ENCODE data around the gene TPCN2.

Gene TPCN2

DNA sequence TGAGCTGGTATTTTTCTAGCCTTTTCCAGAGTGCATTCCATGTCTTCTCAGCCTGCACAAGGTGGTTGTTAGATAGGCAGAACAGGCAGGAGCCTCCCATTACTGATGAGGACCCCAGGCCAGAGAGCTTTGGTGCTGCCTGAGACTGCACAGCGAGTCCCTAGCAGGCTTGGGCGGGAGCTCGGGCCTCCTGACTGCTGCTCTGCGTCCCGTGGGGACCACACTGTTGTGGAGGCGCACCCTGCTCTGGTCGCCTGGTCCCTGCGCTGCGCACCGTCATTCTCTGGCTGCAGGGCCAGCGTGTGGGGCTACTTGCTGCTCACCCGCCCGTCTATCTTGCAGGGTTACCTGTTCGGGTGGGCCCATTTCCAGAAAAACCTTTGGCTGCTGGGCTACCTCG is 8.5 kb downstream of the TPCN2 start:
- DNase-seq (ENCODE audit: low read depth in 2 of 2): no peak

DNA sequence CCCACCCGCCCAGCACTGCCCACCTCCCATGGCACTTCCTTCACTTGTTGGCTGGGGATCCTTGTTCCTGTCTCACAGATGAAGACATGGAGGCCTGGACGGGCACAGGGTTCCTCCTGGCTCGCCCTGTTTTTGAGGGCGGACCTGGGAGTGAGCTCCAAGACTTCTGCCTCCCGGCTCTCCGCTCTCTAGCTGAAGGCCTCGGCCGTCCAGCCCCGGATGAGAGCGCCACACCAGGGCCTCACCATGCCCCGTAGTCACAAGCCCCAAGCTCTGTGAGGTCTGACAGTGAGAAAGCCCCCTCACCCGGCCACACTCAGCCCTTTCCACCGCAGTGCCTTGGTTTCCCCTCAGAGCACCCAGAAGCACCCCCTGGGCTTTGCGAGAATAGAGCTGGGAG is 9.1 kb downstream of the TPCN2 start:
- no peak for DNase-seq (ENCODE audit: low read depth in 2 of 2)

DNA sequence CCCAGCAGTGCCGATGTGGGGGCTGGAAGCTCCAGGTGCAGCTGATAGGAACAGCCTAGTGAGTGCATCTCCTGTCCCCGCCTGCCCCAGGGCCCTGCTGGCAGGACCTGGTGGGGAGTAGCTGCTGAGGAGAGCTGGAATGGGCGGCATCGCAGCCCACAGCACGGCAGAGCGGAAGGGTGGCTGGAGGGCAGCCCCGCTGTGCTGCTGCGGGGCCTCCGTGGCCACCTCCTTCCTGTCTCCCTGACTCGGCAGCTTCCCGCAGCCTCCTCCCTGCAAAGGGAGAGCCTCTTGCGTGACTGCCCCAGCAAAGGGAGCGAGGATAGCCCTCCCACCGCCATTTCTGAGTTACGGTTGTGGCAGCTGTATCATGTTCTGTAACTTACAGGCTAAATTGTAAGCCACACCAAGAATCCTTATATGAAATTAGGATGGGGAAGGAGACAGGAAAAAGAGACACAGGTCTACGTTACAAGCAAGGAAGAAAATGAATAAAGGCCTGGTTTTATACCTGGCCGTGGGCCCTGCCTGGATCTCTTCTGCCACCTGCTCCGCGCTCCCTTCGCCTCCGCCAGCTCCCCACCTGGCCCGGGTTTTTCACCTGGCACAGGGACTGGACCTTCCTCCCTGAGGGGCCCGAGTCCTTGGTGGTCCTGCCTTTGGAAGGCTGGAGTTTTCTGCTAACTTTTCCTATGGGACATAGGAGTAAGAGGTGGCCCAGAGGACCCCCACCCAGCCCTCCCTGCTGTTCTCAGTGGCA is 10.0 kb downstream of the TPCN2 start:
- no peak for DNase-seq (ENCODE audit: low read depth in 2 of 2)

DNA sequence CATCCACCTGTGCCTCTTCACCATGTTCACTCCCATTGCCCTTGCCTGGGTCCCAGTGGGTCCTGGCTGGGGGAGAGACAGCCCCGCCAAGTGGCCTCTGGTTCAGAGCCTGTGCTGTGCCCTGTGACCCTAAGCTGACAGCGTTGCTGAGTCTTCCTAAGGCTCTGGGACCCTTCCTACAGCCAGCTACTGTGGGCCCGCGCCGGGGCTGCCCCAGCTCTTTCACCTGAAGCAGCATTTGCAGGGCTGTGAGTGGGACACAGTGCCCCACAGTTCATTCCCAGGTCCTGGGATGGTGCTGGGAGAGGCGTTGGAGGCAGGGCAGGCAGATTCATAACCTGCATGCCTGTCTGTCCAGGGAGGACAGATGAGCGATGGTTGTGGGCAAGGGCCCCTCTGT is 10.7 kb downstream of the TPCN2 start:
- DNase-seq (ENCODE audit: low read depth in 2 of 2): no peak

DNA sequence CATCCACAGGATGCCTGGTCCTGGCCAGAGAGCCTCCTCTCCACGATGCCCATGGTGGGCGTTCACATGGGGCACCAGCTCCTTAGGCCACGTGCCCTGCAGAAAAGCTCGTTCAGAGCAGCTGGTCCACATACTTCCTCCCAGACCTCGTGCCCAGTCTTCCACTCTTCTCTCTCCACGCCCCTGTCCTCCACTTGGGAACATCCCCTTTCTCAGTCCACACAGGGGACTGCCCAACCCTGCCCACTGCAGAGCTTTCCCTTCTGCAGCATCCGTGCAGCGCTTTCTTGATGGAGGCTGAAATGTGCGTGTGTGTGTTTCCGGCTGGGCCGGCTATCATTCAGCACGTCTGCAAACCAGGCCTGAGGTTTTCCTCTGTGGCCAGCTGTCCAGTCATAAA is 11.3 kb downstream of the TPCN2 start:
- no peak for DNase-seq (ENCODE audit: low read depth in 2 of 2)

DNA sequence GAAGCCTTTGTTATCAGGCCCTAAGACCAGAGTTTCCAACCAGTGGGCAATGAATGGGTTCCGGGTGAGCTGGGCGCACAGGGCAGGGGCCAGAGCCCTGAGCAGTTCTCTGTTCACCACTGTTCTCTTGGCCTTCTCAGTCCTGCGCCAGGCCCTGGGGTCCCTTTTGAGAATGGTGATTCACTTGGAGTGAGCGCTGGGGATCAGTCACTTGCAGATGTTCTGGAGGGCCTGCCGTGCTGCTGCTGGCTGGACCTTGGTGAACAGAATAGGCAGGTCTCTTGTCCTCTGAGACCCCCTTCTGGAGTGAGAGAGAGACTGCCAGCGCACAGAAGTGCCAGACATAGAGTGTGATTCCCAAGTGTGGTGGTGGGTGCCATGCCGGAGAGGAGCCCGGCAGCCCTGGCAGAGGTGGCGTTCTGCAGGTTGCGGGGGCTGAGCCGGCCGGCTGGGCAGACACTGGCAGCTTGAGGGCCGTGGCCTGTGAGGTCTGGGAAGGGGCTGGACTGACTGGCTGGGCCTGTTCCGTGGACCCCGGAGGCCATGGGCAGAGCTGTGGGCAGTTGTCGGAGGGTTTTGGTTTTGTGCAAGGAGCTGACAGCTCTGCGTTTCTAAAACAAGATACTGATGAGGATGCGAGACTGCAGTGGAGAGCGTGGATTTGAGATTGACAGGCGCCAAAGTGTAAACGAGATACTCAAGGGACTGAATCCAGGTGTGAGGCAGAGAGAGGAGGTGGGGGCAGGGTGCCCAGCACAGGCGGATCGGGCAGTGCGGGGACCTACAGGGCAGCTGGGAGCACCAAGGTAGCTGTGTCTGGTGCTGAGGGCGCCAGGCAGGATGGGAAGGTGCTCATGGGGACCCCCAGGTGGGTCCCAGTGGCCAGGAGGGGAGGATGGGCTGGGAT is 12.3 kb downstream of the TPCN2 start:
- no peak for DNase-seq (ENCODE audit: low read depth in 2 of 2)

DNA sequence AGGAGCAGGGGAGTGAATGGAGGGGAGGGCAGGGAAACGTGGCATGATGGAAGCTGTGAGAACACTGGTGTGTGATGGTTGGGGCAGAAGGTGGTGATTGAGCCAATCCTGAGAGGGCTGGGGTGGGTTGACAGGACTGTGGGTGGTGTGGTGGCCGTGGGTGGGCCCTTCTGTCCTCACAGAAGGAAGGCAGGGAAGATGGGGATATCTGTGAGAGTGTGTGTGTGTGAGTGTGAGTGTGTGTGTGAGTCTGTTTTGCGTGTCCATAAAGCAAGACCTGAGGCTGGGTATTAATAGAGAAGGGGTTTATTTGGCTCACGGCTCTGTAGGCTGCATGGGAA is 13.0 kb downstream of the TPCN2 start:
- no peak for DNase-seq (ENCODE audit: low read depth in 2 of 2)

DNA sequence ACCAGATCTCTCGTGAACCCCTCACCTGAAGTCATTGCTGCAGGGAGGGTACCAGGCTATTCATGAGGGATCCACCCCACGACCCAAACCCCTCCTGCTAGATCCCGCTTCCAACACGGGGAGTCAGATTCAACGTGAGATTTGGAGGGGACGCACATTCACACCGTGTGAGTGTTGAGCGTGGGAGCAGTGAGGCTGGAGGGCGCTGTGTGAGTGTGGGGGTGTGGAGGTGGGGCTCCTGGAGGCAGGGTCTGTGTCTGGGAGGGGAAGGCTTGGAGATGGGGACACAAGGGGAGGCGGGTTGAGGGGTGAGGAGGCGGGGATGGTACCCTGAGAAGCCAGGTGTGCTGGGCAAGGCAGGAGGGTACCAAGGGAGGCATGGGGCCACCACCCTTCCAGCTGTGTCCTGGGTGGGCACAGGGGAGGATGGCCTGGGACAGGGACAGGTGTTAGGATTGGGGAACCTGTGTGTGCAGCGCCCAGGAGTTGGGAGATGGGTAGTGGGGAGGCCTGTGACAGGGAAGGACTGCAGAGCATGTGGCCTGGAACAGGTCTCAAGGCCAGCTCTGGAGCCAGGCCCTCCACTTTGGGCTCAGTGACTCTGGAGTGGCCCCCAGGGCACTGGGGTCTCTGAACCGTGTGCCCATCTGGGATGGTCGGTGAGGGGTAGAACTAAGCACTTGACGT is 13.6 kb downstream of the TPCN2 start:
- DNase-seq (ENCODE audit: low read depth in 2 of 2): no peak

DNA sequence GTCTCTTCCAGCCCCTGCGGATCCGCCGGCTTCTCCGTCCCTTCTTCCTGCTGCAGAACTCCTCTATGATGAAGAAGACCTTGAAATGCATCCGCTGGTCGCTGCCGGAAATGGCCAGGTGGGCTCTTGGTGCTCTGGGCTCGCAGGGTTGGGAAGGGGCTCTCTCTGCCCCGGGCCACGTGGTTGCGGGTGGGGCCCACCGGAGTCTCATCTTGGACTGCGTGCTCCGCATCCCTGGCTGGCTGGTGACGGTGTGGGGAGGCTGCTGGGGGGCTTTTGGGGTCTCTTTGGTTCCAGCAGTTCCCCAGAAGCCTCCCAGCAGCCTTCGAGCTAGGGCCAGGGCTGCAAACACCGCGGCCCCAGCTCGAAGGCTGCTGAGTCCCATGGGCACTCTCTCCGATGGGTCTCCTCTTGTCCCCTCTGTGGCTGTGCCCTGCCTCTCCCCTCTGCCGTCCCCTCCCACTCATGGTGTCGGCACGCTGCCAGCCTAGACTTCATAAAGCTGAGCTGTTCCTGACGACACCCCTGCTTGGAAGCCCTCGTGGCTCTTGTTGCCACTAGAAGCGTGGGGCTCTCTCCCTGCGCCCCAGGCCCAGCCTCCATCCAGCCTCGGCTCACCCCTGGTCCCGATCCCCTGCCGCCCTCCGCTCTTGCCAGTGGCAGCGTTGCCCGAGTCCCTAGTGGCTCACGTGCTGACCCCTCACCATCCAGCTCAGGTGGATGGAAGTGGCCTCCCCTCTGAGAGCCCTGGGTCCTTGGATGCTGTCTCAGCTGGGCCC is 14.3 kb downstream of the TPCN2 start:
- DNase-seq (ENCODE audit: low read depth in 2 of 2): no peak

DNA sequence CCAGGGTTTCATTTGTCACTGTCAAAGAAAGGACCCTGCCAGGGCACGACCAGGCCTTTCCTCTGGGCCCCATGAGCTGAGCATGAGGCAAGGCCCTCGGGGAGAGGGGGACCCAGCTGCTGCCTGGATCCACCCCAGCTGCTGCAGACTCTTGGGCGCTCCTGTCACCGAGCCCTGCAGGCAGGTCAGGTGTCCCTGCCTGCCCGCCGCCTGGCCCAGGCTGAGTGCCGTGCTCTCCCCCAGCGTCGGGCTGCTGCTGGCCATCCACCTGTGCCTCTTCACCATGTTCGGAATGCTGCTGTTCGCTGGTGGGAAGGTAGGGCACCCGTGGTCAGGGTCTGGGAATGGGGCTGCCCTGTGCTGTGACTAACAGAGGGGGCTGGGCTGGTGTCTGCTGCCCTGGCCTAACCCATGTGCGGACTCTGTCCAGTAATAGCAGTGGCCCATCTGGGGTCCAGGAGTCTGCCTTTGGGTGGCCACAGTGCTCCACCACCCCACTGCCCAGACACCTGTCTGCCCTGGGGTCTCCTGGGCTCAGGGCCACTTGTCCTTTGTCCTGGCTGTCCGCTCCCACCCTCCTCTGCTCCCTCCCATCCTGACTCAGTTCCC is 15.0 kb downstream of the TPCN2 start:
- no peak for DNase-seq (ENCODE audit: low read depth in 2 of 2)

DNA sequence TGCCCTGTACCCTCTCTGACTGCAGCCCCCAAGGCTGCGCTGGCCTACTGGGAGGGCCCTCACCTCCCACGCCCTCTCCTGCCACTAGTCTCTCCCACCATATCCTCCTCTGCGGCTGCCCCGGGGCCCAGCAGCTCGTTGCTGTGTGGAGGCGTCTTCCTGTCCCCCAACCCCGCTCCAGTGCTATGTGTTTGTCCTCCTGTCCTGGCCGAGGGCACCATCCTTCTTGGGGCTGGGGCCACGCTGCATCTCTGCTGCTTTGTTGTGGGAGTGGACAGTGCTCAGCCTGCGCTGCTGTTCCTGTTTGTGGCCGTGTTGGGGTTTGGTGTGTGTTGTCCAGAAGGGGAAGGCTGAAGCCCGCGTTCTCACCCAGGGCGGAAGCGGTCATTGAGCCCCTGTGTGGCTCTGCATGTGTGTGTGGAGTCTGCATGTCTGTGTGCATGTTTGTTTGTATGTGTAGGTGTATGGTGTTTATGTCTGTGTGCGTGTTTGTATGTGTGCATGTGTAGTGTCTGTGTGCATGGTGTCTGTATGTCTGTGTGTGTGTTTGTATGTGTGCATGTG is 15.7 kb downstream of the TPCN2 start:
- DNase-seq (ENCODE audit: low read depth in 2 of 2): no peak

DNA sequence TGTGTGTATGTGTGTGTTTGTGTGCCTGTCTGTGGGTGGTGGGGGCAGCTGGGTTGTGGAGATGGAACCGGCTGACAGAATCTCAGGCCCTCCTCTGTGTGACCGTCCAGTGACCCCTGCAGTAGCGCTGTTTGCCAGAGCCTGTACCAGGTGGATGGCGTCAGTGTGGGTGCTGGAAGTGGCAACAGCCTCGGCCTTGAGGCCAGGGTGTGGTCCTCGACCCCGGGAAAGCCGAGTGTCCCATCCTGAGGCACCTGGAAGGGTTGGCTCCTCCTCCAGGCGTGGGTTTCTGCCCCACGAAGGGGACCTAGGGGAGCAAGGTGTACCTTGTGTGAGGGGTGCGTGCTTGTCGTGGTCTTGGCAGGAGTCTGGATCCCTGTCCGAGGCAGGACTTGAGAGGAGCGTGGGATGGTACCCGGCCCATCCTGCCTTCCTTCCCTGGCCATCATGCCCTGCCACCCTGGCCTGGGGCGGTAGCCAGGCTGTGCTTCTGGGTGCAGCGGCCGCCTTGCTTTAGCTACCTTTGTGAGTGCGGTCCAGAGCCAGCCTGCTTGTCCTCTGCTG is 16.5 kb downstream of the TPCN2 start:
- no peak for DNase-seq (ENCODE audit: low read depth in 2 of 2)

DNA sequence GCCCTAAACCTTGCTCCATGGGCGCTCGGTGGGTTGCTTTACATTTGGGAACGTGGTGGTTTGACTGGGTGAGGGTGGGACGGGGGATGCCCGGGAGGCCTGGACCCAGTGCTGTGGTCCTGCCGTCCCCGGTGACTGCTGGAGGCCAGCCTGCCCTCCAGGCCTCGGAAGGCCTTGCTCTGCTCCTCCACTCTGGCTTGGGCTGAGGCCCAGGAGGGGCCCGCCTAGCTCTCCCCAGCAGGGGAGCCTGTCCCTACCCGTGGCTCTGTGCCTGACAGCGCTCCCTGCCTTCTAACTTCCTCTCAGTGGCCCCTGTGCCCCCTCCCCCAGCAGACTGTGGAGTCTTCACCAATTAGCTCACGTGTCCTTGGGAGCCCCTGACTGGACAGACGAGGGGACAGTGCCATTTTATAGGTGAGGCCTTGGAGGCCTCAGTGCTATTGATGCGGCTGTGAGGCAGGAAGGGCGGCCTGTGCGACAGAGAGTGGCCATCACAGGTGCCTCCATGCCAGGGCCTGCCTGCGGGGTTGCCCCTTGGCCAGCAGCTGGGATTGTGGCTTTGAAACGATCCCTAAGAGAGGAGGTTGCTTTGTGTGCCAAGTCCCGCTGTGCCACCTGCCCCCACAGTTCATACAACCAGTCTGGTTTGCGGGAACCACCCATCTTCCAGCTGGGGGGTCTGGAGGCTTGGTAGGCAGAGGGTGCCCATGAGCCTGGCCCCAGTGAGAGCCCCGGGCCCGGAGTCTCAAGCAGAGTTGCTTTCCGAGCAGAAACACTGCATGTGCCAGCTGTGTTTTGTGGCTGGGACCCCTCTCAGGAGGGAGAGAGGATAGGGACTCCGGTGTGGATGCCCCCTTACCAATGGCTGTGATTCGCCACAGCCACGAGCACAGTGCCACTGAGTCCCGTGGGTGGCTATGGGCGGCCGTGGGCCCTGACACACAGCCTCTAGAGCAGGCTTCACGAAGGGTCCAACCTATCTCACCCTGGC is 17.7 kb downstream of the TPCN2 start:
- no peak for DNase-seq (ENCODE audit: low read depth in 2 of 2)

DNA sequence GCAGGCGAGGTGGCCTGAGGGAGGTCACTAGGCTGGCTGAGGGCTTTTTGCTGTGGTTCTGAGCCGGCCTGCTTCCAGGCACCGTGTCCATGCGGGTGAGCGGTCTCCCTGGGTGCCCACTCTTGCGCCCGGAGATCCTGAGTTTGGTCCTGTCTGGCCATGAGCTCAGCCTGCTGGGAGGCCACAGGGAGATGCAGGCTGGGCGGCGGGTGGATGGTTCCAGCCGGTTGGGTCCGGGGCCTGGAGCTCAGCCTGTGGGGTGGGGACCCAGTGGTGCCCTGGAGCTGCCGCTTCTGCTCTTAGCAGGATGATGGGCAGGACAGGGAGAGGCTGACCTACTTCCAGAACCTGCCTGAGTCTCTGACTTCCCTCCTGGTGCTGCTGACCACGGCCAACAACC is 18.5 kb downstream of the TPCN2 start:
- no peak for DNase-seq (ENCODE audit: low read depth in 2 of 2)

DNA sequence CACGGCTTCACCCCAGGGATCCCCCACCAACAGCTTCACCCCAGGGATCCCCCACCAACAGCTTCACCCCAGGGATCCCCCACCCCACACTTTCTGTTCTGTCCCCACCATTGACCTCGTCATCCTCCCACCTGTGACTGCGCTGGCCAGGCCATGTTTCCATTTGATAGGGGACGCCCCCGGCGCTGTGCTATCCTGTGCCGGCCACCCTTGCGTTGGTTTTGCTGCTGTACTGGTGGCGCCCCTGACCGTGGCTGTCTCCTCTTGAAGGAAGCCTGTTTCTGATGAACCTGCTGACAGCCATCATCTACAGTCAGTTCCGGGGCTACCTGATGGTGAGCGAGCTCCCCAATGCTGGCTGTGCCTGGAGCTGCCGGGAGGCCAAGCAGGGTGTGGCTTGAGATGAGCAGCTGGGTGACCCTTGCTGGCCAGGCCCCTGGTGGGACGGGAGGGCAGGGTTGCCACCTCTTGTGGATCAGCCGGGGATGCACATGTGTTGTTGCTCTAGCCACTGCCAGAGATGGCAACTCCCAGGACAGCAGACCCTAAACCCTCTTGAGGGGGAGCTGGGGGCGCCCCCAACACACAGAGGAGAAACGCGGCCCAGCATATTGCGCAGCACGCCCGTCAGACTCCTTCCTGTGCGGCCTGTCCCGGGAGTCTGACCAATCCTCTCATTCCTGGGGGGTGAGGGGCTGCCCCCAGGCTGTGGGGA is 22.5 kb downstream of the TPCN2 start:
- DNase-seq (ENCODE audit: low read depth in 2 of 2): no peak

DNA sequence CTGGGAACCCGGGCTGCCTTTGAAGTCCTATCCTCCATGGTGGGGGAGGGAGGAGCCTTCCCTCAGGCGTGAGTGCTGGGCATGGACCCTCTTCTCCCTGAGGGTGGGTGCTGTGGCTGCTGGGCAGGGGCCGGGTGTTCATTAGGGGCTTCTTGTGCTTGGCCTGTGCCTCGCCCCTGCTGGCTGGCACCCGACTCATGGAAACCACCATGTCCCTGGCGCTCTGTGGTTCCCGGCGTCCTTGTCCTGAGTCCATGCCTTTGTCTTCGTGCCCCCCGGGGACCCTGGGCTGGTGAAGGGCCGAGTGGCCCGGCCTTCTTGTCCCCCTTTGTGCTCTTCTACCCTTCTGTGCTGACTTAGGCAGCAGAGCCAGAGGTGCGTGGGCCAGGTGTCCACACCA is 23.2 kb downstream of the TPCN2 start:
- DNase-seq (ENCODE audit: low read depth in 2 of 2): no peak

DNA sequence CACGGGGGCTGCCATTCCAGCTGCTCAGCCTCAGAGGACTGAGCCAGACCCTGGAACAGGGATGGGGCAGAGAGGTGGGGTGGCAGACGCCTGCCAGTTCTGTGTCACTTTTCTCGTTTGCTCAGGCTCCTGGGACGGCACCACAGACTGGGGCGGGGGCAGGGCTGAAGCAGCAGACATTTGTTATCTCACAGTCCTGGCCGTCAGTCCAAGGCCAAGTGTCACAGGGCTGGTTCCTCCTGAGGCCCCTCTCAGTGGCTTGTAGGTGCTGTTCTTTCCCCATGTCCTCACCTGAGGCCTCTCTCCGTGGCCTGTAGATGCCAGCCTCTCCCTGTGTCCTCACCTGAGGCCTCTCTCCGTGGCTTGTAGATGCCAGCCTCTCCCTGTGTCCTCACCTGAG is 24.7 kb downstream of the TPCN2 start:
- no peak for DNase-seq (ENCODE audit: low read depth in 2 of 2)

DNA sequence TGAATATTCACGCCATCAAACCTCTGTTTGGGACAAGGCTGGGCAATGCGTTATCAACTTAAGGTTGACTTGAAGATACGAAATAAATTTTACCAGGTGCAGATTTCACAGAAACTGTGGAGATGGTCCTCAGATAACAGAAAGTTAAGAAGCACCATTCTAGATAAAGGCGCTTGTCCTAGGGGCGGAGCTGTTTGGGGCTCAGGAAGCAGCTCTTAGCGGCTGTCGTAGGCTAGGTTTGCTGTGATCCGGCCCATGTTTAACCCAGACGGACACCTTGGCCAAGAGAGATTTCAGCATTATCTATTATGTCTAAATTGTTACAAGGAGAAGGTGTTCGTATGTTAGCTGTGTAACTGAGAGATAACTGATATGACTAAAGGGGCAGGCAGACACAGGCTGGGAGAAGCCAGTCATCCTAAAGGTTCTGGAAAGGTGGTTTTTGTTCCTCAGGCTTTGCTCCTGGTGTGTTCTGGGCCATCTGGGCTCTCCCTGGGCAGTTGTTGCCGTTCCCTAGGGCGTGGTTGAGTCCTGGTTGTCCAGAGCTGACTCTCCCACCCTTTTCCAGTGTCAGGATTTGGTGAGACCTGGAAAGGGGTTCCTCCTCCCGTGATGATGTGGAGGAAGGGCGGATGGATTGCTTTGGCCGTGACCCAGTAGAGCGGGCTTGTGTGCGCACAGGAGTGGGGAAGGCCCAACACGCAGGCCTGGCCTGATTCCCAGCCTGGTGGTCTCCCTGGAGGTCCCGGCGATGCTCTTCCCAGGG is 25.8 kb downstream of the TPCN2 start:
- no peak for DNase-seq (ENCODE audit: low read depth in 2 of 2)

Measured in fibroblast of skin of left biceps (primary cell).